KBM-7 (cell line): ENCODE measurements around the gene ERP27.
A peak's percentile ranks its signal among the peaks of the same experiment; 100 is the strongest.

Source experiments
- DNase-seq: peaks from one replicate; pipeline ENCODE4 v3.0.0-alpha.2; 2015
- in situ Hi-C: fragments of 300-500 bp; cut with MboI; formaldehyde crosslinking; loops from 2 replicates; pipeline ENCODE4 v1.14.3; 2020; ENCODE audit warnings: low sequenced_read_pairs, low pct_unique_long_range_greater_than_20kb, mixed read lengths

The ERP27 gene

GRCh38 chr12:14910090-14910915 is 28.0 kb downstream of the ERP27 start:
- no peak for DNase-seq
- in situ Hi-C loops = no loop called here

- in situ Hi-C loops = no loop called here
- DNase-seq = no peak
Measured at GRCh38 chr12:14907953-14908352, 30.4 kb downstream of the ERP27 start.

- in situ Hi-C loops = no loop called here
- no peak for DNase-seq
Measured at GRCh38 chr12:14906114-14906513, 32.2 kb downstream of the ERP27 start.

- in situ Hi-C loops = no loop called here
- DNase-seq = no peak
Measured at GRCh38 chr12:14905269-14906004, 32.9 kb downstream of the ERP27 start.

GRCh38 chr12:14904854-14905253 is 33.5 kb downstream of the ERP27 start:
- in situ Hi-C loops = no loop called here
- DNase-seq = no peak

GRCh38 chr12:14903386-14904098 is 34.8 kb downstream of the ERP27 start:
- DNase-seq = no peak
- in situ Hi-C loops = no loop called here

- in situ Hi-C loops = no loop called here
- no peak for DNase-seq
Measured at GRCh38 chr12:14902465-14902864, 35.9 kb downstream of the ERP27 start.

- in situ Hi-C loops = no loop called here
- no peak for DNase-seq
Measured at GRCh38 chr12:14901228-14901562, 37.1 kb downstream of the ERP27 start.

GRCh38 chr12:14900521-14901227 is 37.7 kb downstream of the ERP27 start:
- in situ Hi-C loops = no loop called here
- DNase-seq = no peak

GRCh38 chr12:14896521-14897169 is 41.7 kb downstream of the ERP27 start:
- no peak for DNase-seq
- in situ Hi-C loops = no loop called here

GRCh38 chr12:14893506-14894250 is 44.7 kb downstream of the ERP27 start:
- in situ Hi-C loops = no loop called here
- no peak for DNase-seq

GRCh38 chr12:14892726-14893505 is 45.4 kb downstream of the ERP27 start:
- in situ Hi-C loops = no loop called here
- DNase-seq = no peak

- no peak for DNase-seq
- in situ Hi-C loops = no loop called here
Measured at GRCh38 chr12:14890701-14891100, 47.6 kb downstream of the ERP27 start.

- DNase-seq = no peak
- in situ Hi-C loops = no loop called here
Measured at GRCh38 chr12:14886271-14886670, 52.1 kb downstream of the ERP27 start.

- in situ Hi-C loops = no loop called here
Measured at GRCh38 chr12:14885718-14886221, 52.6 kb downstream of the ERP27 start, which contains the start of gene MGP. Gene MGP, minus strand, starts transcription at chr12:14885854. Its CDS starts 63 bp downstream, at chr12:14885791.

GRCh38 chr12:14884458-14884878 is 53.9 kb downstream of the ERP27 start:
- in situ Hi-C loops = no loop called here
- peak; percentile 86 for DNase-seq

More at GRCh38 chr12:14885718-14886221, 52.6 kb downstream of the ERP27 start, which contains the start of gene MGP:
- no peak for DNase-seq

GRCh38 chr12:14883686-14884085 is 54.7 kb downstream of the ERP27 start:
- in situ Hi-C loops = no loop called here
- no peak for DNase-seq
